ENCODE results near the gene SETD1A. TPM values are rescaled to one million over a fixed set of nuclear protein-coding genes. Genes with fewer than 3 reads are reported as not detected.
A peak's percentile ranks its signal among the peaks of the same experiment; 100 is the strongest.

Gene SETD1A
- total RNA-seq: 1.5 and 3.5 TPM in 2 replicates
- 1.4 and 2.3 TPM in 2 replicates for polyA plus RNA-seq
- polyA plus RNA-seq (2012): 9.6 and 10.0 TPM in 2 replicates
- polyA minus RNA-seq (ENCODE audit: low replicate concordance): 7.0 and 16.1 TPM in 2 replicates

DNA sequence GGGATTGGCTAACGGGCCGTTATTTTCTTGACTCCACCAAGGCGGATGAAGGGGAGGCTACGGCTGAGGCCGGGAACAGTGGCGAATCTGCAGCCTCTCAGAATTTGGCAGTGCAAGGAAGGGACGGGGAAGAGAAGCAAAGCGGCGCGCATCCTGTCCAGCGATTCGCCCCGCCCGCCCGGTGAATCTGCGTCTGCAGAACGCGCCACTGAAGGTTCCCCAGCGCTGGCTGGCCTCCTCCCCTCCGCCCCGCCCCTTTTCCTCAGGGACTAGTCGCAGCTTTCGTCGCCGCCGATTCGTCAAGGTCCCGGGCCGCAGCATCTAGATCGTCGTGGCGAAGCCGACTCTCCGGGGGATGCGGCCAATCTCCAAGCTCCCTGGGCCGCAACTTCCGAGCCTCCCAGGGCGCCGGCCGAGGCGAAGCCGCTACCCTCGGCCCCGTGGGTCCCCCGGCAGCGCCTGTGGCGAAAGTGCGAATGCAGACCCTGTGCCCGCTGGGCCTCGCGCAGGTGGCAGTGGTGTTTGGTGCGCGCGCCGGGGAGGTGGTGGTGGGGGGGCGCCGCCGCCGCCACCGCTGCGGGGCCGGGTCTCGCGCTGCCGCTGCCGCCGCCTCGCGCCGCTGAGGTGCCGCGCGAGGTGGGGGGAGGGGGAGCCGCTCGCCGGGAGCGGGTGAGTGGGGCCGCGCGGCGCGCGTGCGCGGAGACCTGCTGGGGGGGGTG is at the start of gene SETD1A:
Gene SETD1A (plus strand): TSS at position 299 of the 719 bp plus-strand sequence. CDS start 978 bp downstream, outside the sequence.
- Histone ChIP-seq H4K20me1 (ENCODE audit: control insufficient read depth, extremely low read depth, insufficient read depth, low read length) (no peaks in the 10 kb centered on the region), H3K79me2 (ENCODE audit: control insufficient read depth, insufficient read depth, low read length) (peaks cover 12% of the 10 kb centered on the region), H3K9ac (ENCODE audit: insufficient read depth, low read length) (peak within 1 kb of the TSS; percentile 100), H3K27ac (ENCODE audit: insufficient read depth, low read length) (peak within 1 kb of the TSS; percentile 94), H3K27me3 (ENCODE audit: control insufficient read depth, insufficient read depth, low read length) (no peaks in the 10 kb centered on the region), H3K4me2 (ENCODE audit: extremely low read depth, insufficient read depth, low read length) (peak within 1 kb of the TSS; percentile 92), H2AFZ (ENCODE audit: low read length) (peak within 1 kb of the TSS; percentile 89), H3K9me3 (ENCODE audit: control insufficient read depth, insufficient read depth, low read depth, low read length) (no peaks in the 10 kb centered on the region), H3K4me1 (ENCODE audit: control insufficient read depth, extremely low read depth, insufficient read depth, low read length) (peaks cover 3% of the 10 kb centered on the region), H3K36me3 (ENCODE audit: control insufficient read depth, insufficient read depth, low read length) (peaks cover 23% of the 10 kb centered on the region), H3K4me3 (replicated peaks in 1 of 4; ENCODE audit: control extremely low read depth in 1 of 4, insufficient read depth in 1 of 4, low read depth in 3 of 4, low read length in 4 of 4) (peak within 1 kb of the TSS; percentile 79 to 94 (median 83))
- peak; percentile 96 to 98 for DNase-seq (ENCODE audit: low read depth in 2 of 2)
- TF ChIP-seq EZH2 (IDR thresholded peaks at IDR 0.05; ENCODE audit: low read length, missing control alignments): no peak
- TF ChIP-seq, protein P1, sequence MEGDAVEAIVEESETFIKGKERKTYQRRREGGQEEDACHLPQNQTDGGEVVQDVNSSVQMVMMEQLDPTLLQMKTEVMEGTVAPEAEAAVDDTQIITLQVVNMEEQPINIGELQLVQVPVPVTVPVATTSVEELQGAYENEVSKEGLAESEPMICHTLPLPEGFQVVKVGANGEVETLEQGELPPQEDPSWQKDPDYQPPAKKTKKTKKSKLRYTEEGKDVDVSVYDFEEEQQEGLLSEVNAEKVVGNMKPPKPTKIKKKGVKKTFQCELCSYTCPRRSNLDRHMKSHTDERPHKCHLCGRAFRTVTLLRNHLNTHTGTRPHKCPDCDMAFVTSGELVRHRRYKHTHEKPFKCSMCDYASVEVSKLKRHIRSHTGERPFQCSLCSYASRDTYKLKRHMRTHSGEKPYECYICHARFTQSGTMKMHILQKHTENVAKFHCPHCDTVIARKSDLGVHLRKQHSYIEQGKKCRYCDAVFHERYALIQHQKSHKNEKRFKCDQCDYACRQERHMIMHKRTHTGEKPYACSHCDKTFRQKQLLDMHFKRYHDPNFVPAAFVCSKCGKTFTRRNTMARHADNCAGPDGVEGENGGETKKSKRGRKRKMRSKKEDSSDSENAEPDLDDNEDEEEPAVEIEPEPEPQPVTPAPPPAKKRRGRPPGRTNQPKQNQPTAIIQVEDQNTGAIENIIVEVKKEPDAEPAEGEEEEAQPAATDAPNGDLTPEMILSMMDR (conservative IDR thresholded peaks at IDR 0.05 in 1 of 2, IDR thresholded peaks at IDR 0.05 in 1 of 2; ENCODE audit: low read depth in 1 of 2, low read length in 2 of 2): no peak

DNA sequence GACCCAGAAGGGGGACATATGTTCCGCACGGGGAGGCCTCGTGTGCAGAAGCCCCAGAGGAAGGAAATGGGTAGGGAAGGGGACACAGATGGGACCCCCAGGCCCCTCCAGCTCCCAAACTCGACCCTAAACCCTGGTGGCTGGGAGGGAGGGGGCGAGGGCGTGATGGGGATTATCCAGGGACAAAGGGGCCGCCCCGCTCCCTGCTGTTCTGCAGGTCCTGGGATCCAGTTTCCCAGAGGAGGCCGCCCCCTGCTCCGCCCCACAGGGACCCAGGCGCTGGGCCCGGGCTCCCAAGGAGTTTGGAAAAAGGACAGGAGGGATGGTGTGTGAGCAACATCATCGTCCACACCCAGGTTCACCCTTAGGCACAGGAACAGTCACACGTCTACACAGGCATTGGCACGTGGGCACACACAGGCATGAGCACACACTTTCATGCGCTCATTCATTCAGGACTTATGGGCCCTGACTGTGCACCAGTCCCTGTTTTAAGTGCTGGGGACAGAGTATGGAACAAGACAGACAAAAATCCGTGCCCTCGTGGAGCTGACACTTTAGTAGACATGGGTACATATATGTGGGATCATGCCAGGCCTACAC is 47.0 kb upstream of the SETD1A start:
- DNase-seq (ENCODE audit: low read depth in 2 of 2): no peak
- no peak for TF ChIP-seq EZH2 (IDR thresholded peaks at IDR 0.05; ENCODE audit: low read length, missing control alignments)
- TF ChIP-seq, protein P1 (conservative IDR thresholded peaks at IDR 0.05 in 1 of 2, IDR thresholded peaks at IDR 0.05 in 1 of 2; ENCODE audit: low read depth in 1 of 2, low read length in 2 of 2): no peak
- H3K4me1 ChIP-seq (ENCODE audit: control insufficient read depth, extremely low read depth, insufficient read depth, low read length): no peaks in the 10 kb centered on the region
- H3K79me2 ChIP-seq (ENCODE audit: control insufficient read depth, insufficient read depth, low read length): no peaks in the 10 kb centered on the region
- no peak overlapping the region for H2AFZ ChIP-seq (ENCODE audit: low read length)
- H3K27ac ChIP-seq (ENCODE audit: insufficient read depth, low read length): no peak overlapping the region
- no peaks in the 10 kb centered on the region for H3K9me3 ChIP-seq (ENCODE audit: control insufficient read depth, insufficient read depth, low read depth, low read length)
- H4K20me1 ChIP-seq (ENCODE audit: control insufficient read depth, extremely low read depth, insufficient read depth, low read length): no peaks in the 10 kb centered on the region
- H3K4me3 ChIP-seq (replicated peaks in 1 of 4; ENCODE audit: control extremely low read depth in 1 of 4, insufficient read depth in 1 of 4, low read depth in 3 of 4, low read length in 4 of 4): no peak overlapping the region
- no peaks in the 10 kb centered on the region for H3K36me3 ChIP-seq (ENCODE audit: control insufficient read depth, insufficient read depth, low read length)
- no peak overlapping the region for H3K4me2 ChIP-seq (ENCODE audit: extremely low read depth, insufficient read depth, low read length)
- no peak overlapping the region for H3K9ac ChIP-seq (ENCODE audit: insufficient read depth, low read length)
- H3K27me3 ChIP-seq (ENCODE audit: control insufficient read depth, insufficient read depth, low read length): no peaks in the 10 kb centered on the region

DNA sequence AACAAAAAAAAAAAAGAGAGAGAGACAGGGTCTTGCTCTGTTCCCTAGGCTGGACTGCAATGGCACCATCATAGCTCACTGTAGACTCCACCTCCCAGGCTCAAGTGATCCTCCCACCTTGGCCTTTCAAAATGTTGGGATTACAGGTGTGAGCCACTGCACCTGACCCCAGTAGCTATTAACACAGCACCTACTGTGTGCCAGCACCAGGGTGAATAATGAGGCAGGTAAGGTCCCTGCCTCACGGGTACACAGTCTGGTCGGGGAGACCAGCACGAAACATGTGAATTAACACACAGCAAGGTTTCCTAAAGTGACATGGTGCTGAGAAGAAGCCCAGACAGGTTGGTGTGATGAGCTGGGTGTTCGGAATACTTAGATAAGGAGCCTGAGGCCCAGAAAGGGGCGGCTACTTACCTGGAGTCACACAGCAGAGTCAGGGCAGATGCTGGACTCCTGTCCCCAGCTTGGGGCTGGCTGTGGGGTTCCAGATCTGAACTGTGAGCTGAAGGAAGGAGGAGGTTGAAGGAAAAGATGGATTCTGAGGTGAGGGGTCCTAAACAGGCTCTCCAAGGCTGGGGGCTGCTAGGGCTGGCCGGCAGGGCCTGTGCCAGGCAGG is 44.7 kb upstream of the SETD1A start:
- Histone ChIP-seq H4K20me1 (ENCODE audit: control insufficient read depth, extremely low read depth, insufficient read depth, low read length) (no peaks in the 10 kb centered on the region), H3K4me1 (ENCODE audit: control insufficient read depth, extremely low read depth, insufficient read depth, low read length) (no peaks in the 10 kb centered on the region), H3K36me3 (ENCODE audit: control insufficient read depth, insufficient read depth, low read length) (no peaks in the 10 kb centered on the region), H3K9me3 (ENCODE audit: control insufficient read depth, insufficient read depth, low read depth, low read length) (no peaks in the 10 kb centered on the region), H3K79me2 (ENCODE audit: control insufficient read depth, insufficient read depth, low read length) (no peaks in the 10 kb centered on the region), H3K4me2 (ENCODE audit: extremely low read depth, insufficient read depth, low read length) (no peak overlapping the region), H3K27me3 (ENCODE audit: control insufficient read depth, insufficient read depth, low read length) (no peaks in the 10 kb centered on the region), H3K4me3 (replicated peaks in 1 of 4; ENCODE audit: control extremely low read depth in 1 of 4, insufficient read depth in 1 of 4, low read depth in 3 of 4, low read length in 4 of 4) (no peak overlapping the region), H3K27ac (ENCODE audit: insufficient read depth, low read length) (no peak overlapping the region), H3K9ac (ENCODE audit: insufficient read depth, low read length) (no peak overlapping the region), H2AFZ (ENCODE audit: low read length) (no peak overlapping the region)
- DNase-seq (ENCODE audit: low read depth in 2 of 2): no peak
- TF ChIP-seq EZH2 (IDR thresholded peaks at IDR 0.05; ENCODE audit: low read length, missing control alignments): no peak
- TF ChIP-seq, protein P1 (conservative IDR thresholded peaks at IDR 0.05 in 1 of 2, IDR thresholded peaks at IDR 0.05 in 1 of 2; ENCODE audit: low read depth in 1 of 2, low read length in 2 of 2): no peak
